Measurements from ENCODE around the gene BLOC1S1.

BLOC1S1 gene

GRCh38 chr12:55696796-55697462 is 18.9 kb upstream of the BLOC1S1 start:
- no peak overlapping the region for H3K9ac ChIP-seq (ENCODE audit: low read depth, low read length, poor library complexity)
- H3K27ac ChIP-seq (replicated peaks; ENCODE audit: low read length): no peak overlapping the region
- no peak overlapping the region for H3K14ac ChIP-seq (ENCODE audit: low read length)
- H3K18ac ChIP-seq (ENCODE audit: low read length): no peak overlapping the region
- H4K8ac ChIP-seq (ENCODE audit: low read depth, low read length): no peak overlapping the region
- H3K36me3 ChIP-seq (replicated peaks in 1 of 2; ENCODE audit: control insufficient read depth in 2 of 2, insufficient read depth in 2 of 2, low read length in 2 of 2): peaks cover 14 to 44% of the 10 kb centered on the region in 2 donors
- no peaks in the 10 kb centered on the region for H3K4me1 ChIP-seq (ENCODE audit: control insufficient read depth in 2 of 2, insufficient read depth in 1 of 2, low read depth in 1 of 2, low read length in 2 of 2)
- no peak overlapping the region for H3K4me3 ChIP-seq (ENCODE audit: low read length in 2 of 2)
- DNase-seq (ENCODE audit: low spot score): no peak
- H2BK15ac ChIP-seq (ENCODE audit: low read length): no peak overlapping the region
- H2AK5ac ChIP-seq (ENCODE audit: low read depth, low read length): no peak overlapping the region
- H3K27me3 ChIP-seq (ENCODE audit: control insufficient read depth in 3 of 3, insufficient read depth in 3 of 3, low read depth in 1 of 3, low read length in 3 of 3): no peaks in the 10 kb centered on the region
- no peaks in the 10 kb centered on the region for H3K9me3 ChIP-seq (replicated peaks in 1 of 2; ENCODE audit: control insufficient read depth in 2 of 2, insufficient read depth in 1 of 2, low read depth in 1 of 2, low read length in 2 of 2)
- peaks cover 2% of the 10 kb centered on the region for H3K79me1 ChIP-seq (ENCODE audit: low read depth, low read length)
- H3K23ac ChIP-seq (ENCODE audit: low read depth, low read length, poor library complexity): no peak overlapping the region
- no peak overlapping the region for H2BK5ac ChIP-seq (ENCODE audit: low read length)
- H4K91ac ChIP-seq (ENCODE audit: low read depth, low read length, poor library complexity): no peak overlapping the region
- WGBS, 2 donors (ENCODE audit: extremely low coverage in 2 of 2, insufficient read length in 2 of 2, insufficient replicate concordance in 1 of 2): no CpG with 5 or more reads among the region's 19 CpGs
- H2BK12ac ChIP-seq (ENCODE audit: low read length): no peak overlapping the region
- no peak overlapping the region for H3K4ac ChIP-seq (ENCODE audit: low read length)
- H2BK120ac ChIP-seq (ENCODE audit: low read depth, low read length): no peak overlapping the region
- no peak overlapping the region for H2AFZ ChIP-seq (ENCODE audit: low read length)
- no peak overlapping the region for H3K4me2 ChIP-seq (ENCODE audit: insufficient read depth, low read length, poor library complexity, severe bottlenecking)

- Histone ChIP-seq H3K36me3 (replicated peaks in 1 of 2; ENCODE audit: control insufficient read depth in 2 of 2, insufficient read depth in 2 of 2, low read length in 2 of 2) (peaks cover 14 to 42% of the 10 kb centered on the region in 2 donors), H4K8ac (ENCODE audit: low read depth, low read length) (no peak overlapping the region), H3K9me3 (replicated peaks in 1 of 2; ENCODE audit: control insufficient read depth in 2 of 2, insufficient read depth in 1 of 2, low read depth in 1 of 2, low read length in 2 of 2) (no peaks in the 10 kb centered on the region), H4K91ac (ENCODE audit: low read depth, low read length, poor library complexity) (no peak overlapping the region), H3K27ac (replicated peaks; ENCODE audit: low read length) (no peak overlapping the region), H3K9ac (ENCODE audit: low read depth, low read length, poor library complexity) (no peak overlapping the region), H3K27me3 (ENCODE audit: control insufficient read depth in 3 of 3, insufficient read depth in 3 of 3, low read depth in 1 of 3, low read length in 3 of 3) (no peaks in the 10 kb centered on the region), H2AFZ (ENCODE audit: low read length) (no peak overlapping the region), H2BK5ac (ENCODE audit: low read length) (no peak overlapping the region), H3K4me2 (ENCODE audit: insufficient read depth, low read length, poor library complexity, severe bottlenecking) (no peak overlapping the region), H3K18ac (ENCODE audit: low read length) (no peak overlapping the region), H3K4me1 (ENCODE audit: control insufficient read depth in 2 of 2, insufficient read depth in 1 of 2, low read depth in 1 of 2, low read length in 2 of 2) (no peaks in the 10 kb centered on the region), H2BK12ac (ENCODE audit: low read length) (no peak overlapping the region), H3K79me1 (ENCODE audit: low read depth, low read length) (peaks cover 3% of the 10 kb centered on the region), H3K14ac (ENCODE audit: low read length) (no peak overlapping the region), H3K4me3 (ENCODE audit: low read length in 2 of 2) (no peak overlapping the region), H3K4ac (ENCODE audit: low read length) (no peak overlapping the region), H3K23ac (ENCODE audit: low read depth, low read length, poor library complexity) (no peak overlapping the region), H2AK5ac (ENCODE audit: low read depth, low read length) (no peak overlapping the region), H2BK120ac (ENCODE audit: low read depth, low read length) (no peak overlapping the region), H2BK15ac (ENCODE audit: low read length) (no peak overlapping the region)
- no CpG with 5 or more reads among the region's 7 CpGs for WGBS, 2 donors (ENCODE audit: extremely low coverage in 2 of 2, insufficient read length in 2 of 2, insufficient replicate concordance in 1 of 2)
- no peak for DNase-seq (ENCODE audit: low spot score)
Measured at GRCh38 chr12:55697686-55698085, 18.2 kb upstream of the BLOC1S1 start.

DNA sequence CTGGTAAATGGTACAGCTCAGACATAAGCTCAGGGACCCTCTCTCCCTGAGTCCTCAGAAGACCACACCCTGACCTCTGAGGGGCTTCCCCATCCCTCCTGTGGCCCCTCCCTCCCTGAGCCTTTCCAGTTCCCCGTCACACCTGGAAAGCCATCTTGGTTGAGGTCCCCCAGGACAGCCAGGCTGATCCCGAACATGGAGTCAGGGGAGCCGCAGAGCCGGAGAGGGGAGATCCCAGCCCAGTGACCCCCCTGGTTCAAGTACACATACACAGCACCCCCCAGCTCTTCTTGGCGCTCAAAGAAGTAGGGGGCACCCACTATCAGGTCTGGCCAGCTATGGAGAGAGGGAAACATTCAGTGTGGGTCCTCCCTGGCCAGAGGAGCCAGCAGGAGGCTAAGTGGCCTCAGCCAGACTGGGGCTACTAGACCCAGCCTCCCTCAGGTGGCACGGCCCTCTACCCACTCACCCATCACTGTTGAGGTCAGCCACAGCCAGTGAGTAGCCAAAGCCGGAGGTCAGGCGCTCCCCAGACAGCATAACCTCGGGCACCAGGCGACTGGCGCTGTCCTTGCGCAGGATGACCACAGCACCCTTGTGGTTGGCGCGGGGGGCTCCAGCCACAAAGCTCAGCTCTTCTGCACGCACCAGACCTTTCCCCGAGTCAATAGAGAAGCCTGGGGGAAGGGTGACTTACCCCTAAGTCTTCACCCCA is 17.4 kb upstream of the BLOC1S1 start:
- Histone ChIP-seq H3K79me1 (ENCODE audit: low read depth, low read length) (peaks cover 3% of the 10 kb centered on the region), H2BK12ac (ENCODE audit: low read length) (no peak overlapping the region), H2AFZ (ENCODE audit: low read length) (no peak overlapping the region), H4K91ac (ENCODE audit: low read depth, low read length, poor library complexity) (no peak overlapping the region), H3K9ac (ENCODE audit: low read depth, low read length, poor library complexity) (peak overlapping the region; percentile 13), H4K8ac (ENCODE audit: low read depth, low read length) (no peak overlapping the region), H3K27me3 (ENCODE audit: control insufficient read depth in 3 of 3, insufficient read depth in 3 of 3, low read depth in 1 of 3, low read length in 3 of 3) (no peaks in the 10 kb centered on the region), H3K4me1 (ENCODE audit: control insufficient read depth in 2 of 2, insufficient read depth in 1 of 2, low read depth in 1 of 2, low read length in 2 of 2) (no peaks in the 10 kb centered on the region), H3K14ac (ENCODE audit: low read length) (no peak overlapping the region), H3K36me3 (replicated peaks in 1 of 2; ENCODE audit: control insufficient read depth in 2 of 2, insufficient read depth in 2 of 2, low read length in 2 of 2) (peaks cover 14 to 40% of the 10 kb centered on the region in 2 donors), H2AK5ac (ENCODE audit: low read depth, low read length) (no peak overlapping the region), H2BK120ac (ENCODE audit: low read depth, low read length) (no peak overlapping the region), H3K4me2 (ENCODE audit: insufficient read depth, low read length, poor library complexity, severe bottlenecking) (no peak overlapping the region), H3K23ac (ENCODE audit: low read depth, low read length, poor library complexity) (no peak overlapping the region), H3K4me3 (ENCODE audit: low read length in 2 of 2) (no peak overlapping the region), H3K4ac (ENCODE audit: low read length) (no peak overlapping the region), H3K9me3 (replicated peaks in 1 of 2; ENCODE audit: control insufficient read depth in 2 of 2, insufficient read depth in 1 of 2, low read depth in 1 of 2, low read length in 2 of 2) (no peaks in the 10 kb centered on the region), H3K27ac (replicated peaks; ENCODE audit: low read length) (no peak overlapping the region), H2BK15ac (ENCODE audit: low read length) (no peak overlapping the region), H3K18ac (ENCODE audit: low read length) (peak overlapping the region; percentile 29), H2BK5ac (ENCODE audit: low read length) (no peak overlapping the region)
- WGBS, 2 donors (ENCODE audit: extremely low coverage in 2 of 2, insufficient read length in 2 of 2, insufficient replicate concordance in 1 of 2): no CpG with 5 or more reads among the region's 16 CpGs
- no peak for DNase-seq (ENCODE audit: low spot score)

GRCh38 chr12:55698965-55699364 is 16.9 kb upstream of the BLOC1S1 start:
- H3K27ac ChIP-seq (replicated peaks; ENCODE audit: low read length): no peak overlapping the region
- H2BK120ac ChIP-seq (ENCODE audit: low read depth, low read length): no peak overlapping the region
- no peak overlapping the region for H2AFZ ChIP-seq (ENCODE audit: low read length)
- no peaks in the 10 kb centered on the region for H3K27me3 ChIP-seq (ENCODE audit: control insufficient read depth in 3 of 3, insufficient read depth in 3 of 3, low read depth in 1 of 3, low read length in 3 of 3)
- H3K79me1 ChIP-seq (ENCODE audit: low read depth, low read length): peaks cover 3% of the 10 kb centered on the region
- no peak overlapping the region for H3K4me3 ChIP-seq (ENCODE audit: low read length in 2 of 2)
- peaks cover 0 to 1% of the 10 kb centered on the region in 2 donors for H3K4me1 ChIP-seq (ENCODE audit: control insufficient read depth in 2 of 2, insufficient read depth in 1 of 2, low read depth in 1 of 2, low read length in 2 of 2)
- no peak overlapping the region for H2BK5ac ChIP-seq (ENCODE audit: low read length)
- no peak overlapping the region for H2BK15ac ChIP-seq (ENCODE audit: low read length)
- H4K91ac ChIP-seq (ENCODE audit: low read depth, low read length, poor library complexity): no peak overlapping the region
- H2AK5ac ChIP-seq (ENCODE audit: low read depth, low read length): no peak overlapping the region
- H4K8ac ChIP-seq (ENCODE audit: low read depth, low read length): no peak overlapping the region
- no peaks in the 10 kb centered on the region for H3K9me3 ChIP-seq (replicated peaks in 1 of 2; ENCODE audit: control insufficient read depth in 2 of 2, insufficient read depth in 1 of 2, low read depth in 1 of 2, low read length in 2 of 2)
- no peak overlapping the region for H3K9ac ChIP-seq (ENCODE audit: low read depth, low read length, poor library complexity)
- no peak overlapping the region for H2BK12ac ChIP-seq (ENCODE audit: low read length)
- no peak overlapping the region for H3K14ac ChIP-seq (ENCODE audit: low read length)
- H3K4ac ChIP-seq (ENCODE audit: low read length): no peak overlapping the region
- H3K18ac ChIP-seq (ENCODE audit: low read length): no peak overlapping the region
- H3K4me2 ChIP-seq (ENCODE audit: insufficient read depth, low read length, poor library complexity, severe bottlenecking): no peak overlapping the region
- no peak for DNase-seq (ENCODE audit: low spot score)
- peaks cover 14 to 36% of the 10 kb centered on the region in 2 donors for H3K36me3 ChIP-seq (replicated peaks in 1 of 2; ENCODE audit: control insufficient read depth in 2 of 2, insufficient read depth in 2 of 2, low read length in 2 of 2)
- H3K23ac ChIP-seq (ENCODE audit: low read depth, low read length, poor library complexity): no peak overlapping the region
- WGBS, 2 donors (ENCODE audit: extremely low coverage in 2 of 2, insufficient read length in 2 of 2, insufficient replicate concordance in 1 of 2): no CpG with 5 or more reads among the region's 1 CpG
